Nasal cavity respiratory epithelium epithelial cell of viscerocranial mucosa (primary cell): ENCODE results near the gene BFAR. TPM values are rescaled to one million over a fixed set of nuclear protein-coding genes. Genes with fewer than 3 reads are reported as not detected.

Source experiments
- total RNA-seq: library from RNA; depleted of rRNA; stranded (reverse); fragments of >200 nt; gene quantifications from 2 replicates; pipeline ENCODE4 v1.2.3, GENCODE V29; 2014

Gene BFAR, protein sequence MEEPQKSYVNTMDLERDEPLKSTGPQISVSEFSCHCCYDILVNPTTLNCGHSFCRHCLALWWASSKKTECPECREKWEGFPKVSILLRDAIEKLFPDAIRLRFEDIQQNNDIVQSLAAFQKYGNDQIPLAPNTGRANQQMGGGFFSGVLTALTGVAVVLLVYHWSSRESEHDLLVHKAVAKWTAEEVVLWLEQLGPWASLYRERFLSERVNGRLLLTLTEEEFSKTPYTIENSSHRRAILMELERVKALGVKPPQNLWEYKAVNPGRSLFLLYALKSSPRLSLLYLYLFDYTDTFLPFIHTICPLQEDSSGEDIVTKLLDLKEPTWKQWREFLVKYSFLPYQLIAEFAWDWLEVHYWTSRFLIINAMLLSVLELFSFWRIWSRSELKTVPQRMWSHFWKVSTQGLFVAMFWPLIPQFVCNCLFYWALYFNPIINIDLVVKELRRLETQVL
- total RNA-seq, result 69.0 and 70.3 TPM in 2 replicates

DNA sequence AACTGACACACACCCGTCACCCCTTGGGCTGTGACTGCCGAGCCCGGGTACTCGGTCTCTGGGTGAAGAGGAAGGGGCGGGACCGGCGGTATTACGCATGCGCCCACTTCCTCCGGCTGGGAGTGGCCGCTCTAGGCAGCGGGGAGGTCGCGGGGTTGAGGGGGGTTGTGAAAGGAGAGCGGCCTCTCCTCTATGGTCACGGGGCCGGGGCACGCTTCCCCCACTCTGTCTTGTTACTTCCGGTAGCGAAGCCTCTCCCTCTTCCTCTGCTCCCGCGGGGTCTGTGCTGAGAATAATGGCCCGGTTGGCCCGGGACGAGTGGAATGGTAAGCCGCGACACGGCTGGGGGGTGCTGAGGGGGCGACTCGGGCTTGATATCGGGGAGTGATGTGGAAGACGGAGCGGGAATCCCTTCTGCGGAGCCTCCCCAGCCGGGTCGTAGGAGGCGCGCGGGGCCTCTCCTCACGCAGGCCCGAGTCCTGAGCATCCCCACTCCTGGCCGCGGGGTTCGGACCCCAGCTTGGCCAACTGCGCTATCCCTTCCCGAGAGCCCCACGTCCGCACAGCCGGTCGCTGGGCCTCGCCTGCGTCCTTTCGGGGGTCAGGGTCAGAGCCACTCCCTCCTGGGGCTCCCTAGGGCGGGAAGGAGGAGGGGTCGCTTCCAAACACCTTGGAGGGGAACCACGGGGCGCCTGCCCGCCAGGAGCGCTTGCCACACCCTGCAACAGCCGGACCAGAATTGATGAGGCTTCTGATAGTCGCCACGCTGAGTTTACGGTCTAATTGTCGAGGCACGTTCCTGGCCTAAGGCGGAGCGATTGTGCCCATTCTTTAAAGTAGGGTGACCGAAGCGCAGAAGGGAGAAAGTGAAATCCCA, at the start of gene BFAR:
Gene BFAR, plus strand, starts transcription at position 259 of the 877 bp plus-strand sequence. CDS start 11,396 bp downstream, outside the sequence.

DNA sequence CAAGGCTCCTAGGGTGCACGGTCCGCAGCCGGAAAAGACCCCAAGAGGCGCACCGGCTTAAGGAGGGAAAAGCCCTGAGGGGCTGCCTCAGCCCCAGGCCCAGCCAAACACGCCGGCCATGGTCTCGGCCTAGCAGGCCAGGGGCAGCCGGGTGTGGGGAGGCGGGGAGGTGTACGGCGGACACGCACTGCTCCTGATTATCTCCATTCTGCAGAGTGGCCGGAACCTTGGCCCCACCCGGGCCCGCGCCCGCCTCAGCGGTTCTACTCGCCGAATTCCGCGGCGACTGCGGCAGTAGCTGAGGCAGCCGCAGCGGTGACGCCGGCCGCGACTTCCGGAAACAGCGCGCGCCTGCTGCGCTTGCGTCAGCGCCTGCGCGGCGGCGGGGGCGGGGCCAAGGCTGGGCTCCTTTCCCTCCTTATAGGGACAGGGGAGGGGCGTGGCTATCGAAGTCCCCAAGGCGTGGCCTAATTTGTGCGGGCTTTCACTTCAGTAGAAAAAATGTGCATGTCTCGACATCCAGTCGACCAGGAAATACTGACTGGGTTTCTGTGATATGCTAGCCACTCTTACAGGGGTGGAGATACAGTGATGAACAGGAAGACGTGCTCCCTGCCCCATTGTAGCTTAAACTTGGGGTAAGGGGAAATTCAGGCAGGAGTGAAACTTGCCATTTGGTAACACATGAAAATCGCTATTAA, 2.7 kb upstream of the BFAR start, which contains the start of gene PARN:
Gene PARN, minus strand, starts transcription at position 342 of the 701 bp plus-strand sequence. Its CDS starts 135 bp downstream, at position 207.

DNA sequence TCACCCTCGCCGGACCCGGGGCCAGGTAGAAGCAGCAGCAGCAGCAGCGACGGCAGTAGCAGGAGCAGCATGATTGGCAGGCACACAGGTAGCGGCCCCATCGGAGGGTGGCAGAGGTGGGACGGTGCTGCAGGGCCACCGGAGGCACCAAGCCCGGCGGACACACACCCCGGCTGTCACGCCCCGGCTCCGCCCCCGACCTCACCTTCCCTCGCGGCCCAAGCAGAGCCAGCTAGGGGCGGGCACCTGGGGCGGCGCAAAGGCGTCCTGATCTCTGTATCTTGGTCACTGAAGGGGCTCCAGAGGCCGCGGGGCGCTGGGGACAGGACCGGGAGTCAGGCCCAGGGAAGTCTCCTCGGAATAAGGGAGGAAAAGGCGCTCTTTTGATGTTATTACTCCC, 61.4 kb downstream of the BFAR start, which contains the start of gene PLA2G10:
Gene PLA2G10, minus strand, starts transcription at position 180 of the 400 bp plus-strand sequence. Its CDS starts 79 bp downstream, at position 101.

DNA sequence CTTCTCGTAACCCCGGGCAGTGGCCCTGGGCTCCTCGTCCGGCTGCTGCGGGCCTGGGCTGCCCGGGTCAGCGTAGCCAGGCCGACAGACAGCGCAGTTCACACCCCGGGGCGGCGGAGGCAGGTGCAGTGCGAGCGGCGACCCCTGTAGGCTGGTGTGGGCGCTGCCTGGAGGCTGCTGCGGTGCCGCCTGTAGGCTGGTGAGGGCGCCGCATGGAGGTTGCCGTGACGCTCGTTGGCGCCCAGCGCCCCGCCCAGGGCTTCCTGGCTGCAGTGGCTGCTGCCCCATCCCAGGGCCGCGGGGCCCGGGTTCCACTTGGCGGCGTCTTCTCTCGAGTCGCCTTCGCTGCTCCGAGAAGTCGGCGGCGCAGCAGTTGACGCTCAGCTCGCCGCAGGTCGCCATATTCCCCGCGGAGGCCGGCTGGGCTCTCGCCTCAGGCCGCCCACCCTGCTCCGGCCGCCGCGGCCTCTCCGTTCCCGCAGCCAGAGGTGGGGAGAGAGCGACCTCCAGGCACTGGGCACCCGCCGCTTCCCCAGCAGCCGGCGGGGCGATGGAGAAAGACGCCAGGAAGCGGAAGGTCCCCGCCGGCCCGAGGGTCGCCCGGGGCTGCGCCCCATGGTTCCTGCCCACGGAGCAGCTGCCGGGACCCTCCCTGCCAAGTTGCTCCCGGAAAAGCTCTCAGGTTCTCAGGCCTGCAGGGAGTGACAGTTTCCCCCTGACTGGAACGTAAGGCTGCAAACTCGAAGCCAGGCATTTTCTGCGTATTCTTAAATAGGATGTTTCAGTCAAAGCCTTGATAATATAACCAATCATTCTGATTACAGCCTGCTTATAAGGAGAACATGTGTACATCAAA, 70.6 kb downstream of the BFAR start, which contains the start of gene NPIPA3:
Gene NPIPA3, plus strand, starts transcription at position 256 of the 856 bp plus-strand sequence. CDS start 5,533 bp downstream, outside the sequence.

Other genes starting within 250 kb of the BFAR start
- 29.7 and 41.1 TPM in 2 replicates for gene PARN, start 2.7 kb upstream of the BFAR start, total RNA-seq
- gene PLA2G10, start 61.4 kb downstream of the BFAR start, total RNA-seq, result 0.34 TPM in 1 of 2 replicates, not detected in the other
- gene NPIPA3, start 70.5 kb downstream of the BFAR start, total RNA-seq, result 0.34 and 1.1 TPM in 2 replicates
- gene NPIPA2, start 109.6 kb downstream of the BFAR start, total RNA-seq, result 0.34 and 1.1 TPM in 2 replicates
- 140 and 209 TPM in 2 replicates for gene NOMO1, start 200.8 kb downstream of the BFAR start, total RNA-seq